SU-DHL-6 (cell line): ENCODE data around the gene GOLPH3.

Experiments used
- H2AFZ ChIP-seq: fragments of 200-600 bp; sonication (generic); 2 replicates; pipeline ENCODE4 v1.6.1; 2014; ENCODE audit warnings: low read depth, mild to moderate bottlenecking, moderate library complexity, mixed read lengths, antibody characterized with exemption, low read length; ENCODE audit not compliant: severe bottlenecking
- H3F3A ChIP-seq: fragments of 200-600 bp; shearing (Covaris generic); 2 replicates; pipeline ENCODE4 v1.6.0; 2016; ENCODE audit warnings: antibody characterized with exemption, mild to moderate bottlenecking; ENCODE audit not compliant: insufficient read depth
- H3K27ac ChIP-seq: fragments of 200-600 bp; sonication (generic); 2 replicates; pipeline ENCODE4 v1.5.1; 2016; ENCODE audit warnings: low read depth, mild to moderate bottlenecking, low read length, moderate library complexity, mixed read lengths
- H3K27me3 ChIP-seq: fragments of 200-600 bp; sonication (generic), shearing (Covaris generic); 2 replicates; pipeline ENCODE4 v1.6.0; 2014; ENCODE audit warnings: mild to moderate bottlenecking, low read length
- H3K36me3 ChIP-seq: fragments of 200-600 bp; sonication (generic); 2 replicates; pipeline ENCODE4 v1.6.1; 2014; ENCODE audit warnings: mild to moderate bottlenecking, low read length, mixed read lengths
- H3K4me2 ChIP-seq: fragments of 300-600, 200-600 bp; shearing (Covaris generic), sonication (generic); 2 replicates; pipeline ENCODE4 v1.6.0; 2014; ENCODE audit warnings: low read length, low read depth, mild to moderate bottlenecking; ENCODE audit not compliant: poor library complexity, severe bottlenecking
- H3K4me3 ChIP-seq: fragments of 200-600 bp; sonication (generic); 2 replicates; pipeline ENCODE4 v1.5.1; 2014; ENCODE audit warnings: antibody characterized with exemption, low read length, mild to moderate bottlenecking, mixed read lengths; ENCODE audit not compliant: insufficient read depth, poor library complexity, severe bottlenecking
- H3K79me2 ChIP-seq: fragments of 200-600 bp; sonication (generic); 2 replicates; pipeline ENCODE4 v1.6.1; 2014; ENCODE audit warnings: mild to moderate bottlenecking, low read length, moderate library complexity; ENCODE audit not compliant: insufficient read depth
- H3K9ac ChIP-seq: fragments of 200-600 bp; sonication (generic); 2 replicates; pipeline ENCODE4 v1.7.0; 2014; ENCODE audit warnings: mild to moderate bottlenecking, low read length
- H3K9me2 ChIP-seq: fragments of 200-600 bp; sonication (generic); replicated peaks from 2 replicates; pipeline ENCODE4 v1.6.1; 2014; ENCODE audit warnings: low read length; ENCODE audit not compliant: insufficient read depth
- H3K9me3 ChIP-seq: fragments of 200-600 bp; sonication (generic); 2 replicates; pipeline ENCODE4 v1.6.1; 2014; ENCODE audit warnings: low read length, mixed read lengths; ENCODE audit not compliant: insufficient read depth
- H4K20me1 ChIP-seq: fragments of 200-600 bp; sonication (generic); 2 replicates; pipeline ENCODE4 v1.6.1; 2014; ENCODE audit warnings: low read depth, mild to moderate bottlenecking, antibody characterized with exemption, low read length, moderate library complexity, mixed read lengths
- CTCF ChIP-seq: fragments of 200-600 bp; sonication (generic); IDR thresholded peaks from one replicate; pipeline ENCODE4 v1.5.1; 2017; ENCODE audit warnings: antibody characterized with exemption, mild to moderate bottlenecking, low read length, moderate library complexity; ENCODE audit not compliant: insufficient read depth, poor library complexity, severe bottlenecking
- EZH2phosphoT487 ChIP-seq: fragments of 200-600 bp; sonication (generic), shearing (Covaris generic); conservative IDR thresholded peaks from 2 replicates; pipeline ENCODE4 v1.6.1; 2018; ENCODE audit warnings: mild to moderate bottlenecking, antibody characterized with exemption, low read length, moderate library complexity, mixed read lengths

The GOLPH3 gene

GRCh38 chr5:32076699-32077695 is 97.1 kb downstream of the GOLPH3 start:
- H2AFZ ChIP-seq = no peak overlapping the region
- no peak overlapping the region for H3K4me3 ChIP-seq
- H3K9ac ChIP-seq = no peak overlapping the region
- H3K9me3 ChIP-seq = no peaks in the 10 kb centered on the region
- no peaks in the 10 kb centered on the region for H3K79me2 ChIP-seq
- no peak overlapping the region for H3K27ac ChIP-seq
- TF ChIP-seq CTCF (peak; percentile 81), EZH2phosphoT487 (no peak)
- H3K27me3 ChIP-seq = no peaks in the 10 kb centered on the region
- no peaks in the 10 kb centered on the region for H3K9me2 ChIP-seq
- H3F3A ChIP-seq = no peaks in the 10 kb centered on the region
- no peaks in the 10 kb centered on the region for H4K20me1 ChIP-seq
- no peak overlapping the region for H3K4me2 ChIP-seq
- no peaks in the 10 kb centered on the region for H3K36me3 ChIP-seq
